HG02973 (cell line): ENCODE data around the gene YBX3.

Experiments
- ATAC-seq: cut with Tn5 transposase; IDR thresholded peaks from one replicate; pipeline ENCODE4 v1.9.1; 2021; ENCODE audit warnings: moderate library complexity; ENCODE audit not compliant: unreplicated experiment

Gene YBX3

DNA sequence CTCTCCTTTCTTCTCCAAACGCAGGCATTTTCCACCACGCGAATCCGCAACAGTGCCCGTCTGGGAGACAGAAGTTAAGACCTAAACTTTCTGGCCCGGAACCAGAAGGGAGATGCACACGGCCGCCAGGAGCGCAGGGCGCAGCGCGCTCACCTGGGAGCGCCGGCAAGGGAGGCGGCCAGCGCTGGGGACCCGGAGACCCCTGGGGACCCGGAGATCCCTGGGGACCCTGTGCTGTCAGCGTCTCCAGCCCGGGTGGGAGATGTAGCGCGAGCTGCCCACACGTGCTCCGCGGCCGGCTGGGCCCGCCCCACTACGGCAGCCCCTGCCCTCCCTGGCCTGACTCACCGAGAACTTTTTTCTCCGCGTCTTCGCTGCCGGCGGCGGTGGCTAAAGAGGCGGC lies 620 bp downstream of the YBX3 start:
- peak; percentile 34 for ATAC-seq

DNA sequence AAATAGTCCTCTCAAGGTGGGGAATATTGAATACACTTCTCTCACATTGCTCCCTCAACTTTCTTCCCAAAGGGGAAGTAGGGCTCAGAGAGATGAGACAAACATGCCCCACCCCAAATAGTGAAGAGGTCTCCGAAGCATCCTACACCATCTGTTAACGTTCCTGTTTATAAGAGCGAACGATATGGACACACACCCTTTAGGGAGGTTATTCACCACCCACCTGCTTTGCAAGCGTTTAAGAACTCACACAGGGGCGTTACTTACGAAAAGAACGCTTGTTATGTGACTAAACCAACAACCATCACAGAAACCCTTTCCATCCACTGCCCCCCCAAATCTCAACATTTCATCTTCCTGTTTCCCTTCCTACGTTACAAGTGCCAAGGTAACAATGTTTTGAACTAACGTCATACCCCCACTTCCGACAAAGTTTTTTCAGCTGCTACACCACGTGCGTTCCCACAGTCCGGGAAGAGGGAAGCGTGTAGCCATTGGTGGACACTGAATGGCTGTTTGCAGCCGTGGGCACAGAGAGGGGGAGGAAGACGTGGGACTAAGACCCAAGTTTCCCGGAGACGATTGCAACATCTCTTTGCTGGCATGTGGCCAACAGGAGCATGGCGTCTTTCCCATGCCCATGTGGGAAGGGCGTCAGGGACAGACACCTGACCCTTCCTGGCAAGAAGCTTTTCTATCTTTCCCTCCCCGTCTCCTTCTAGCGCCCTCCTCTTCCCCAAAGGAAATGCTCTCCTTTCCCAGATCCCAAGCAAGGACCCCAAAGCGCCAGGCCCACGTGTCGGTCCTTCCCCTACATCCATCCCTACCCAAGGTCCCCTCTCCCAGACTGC lies 1.2 kb downstream of the YBX3 start:
- peak; percentile 46 for ATAC-seq

DNA sequence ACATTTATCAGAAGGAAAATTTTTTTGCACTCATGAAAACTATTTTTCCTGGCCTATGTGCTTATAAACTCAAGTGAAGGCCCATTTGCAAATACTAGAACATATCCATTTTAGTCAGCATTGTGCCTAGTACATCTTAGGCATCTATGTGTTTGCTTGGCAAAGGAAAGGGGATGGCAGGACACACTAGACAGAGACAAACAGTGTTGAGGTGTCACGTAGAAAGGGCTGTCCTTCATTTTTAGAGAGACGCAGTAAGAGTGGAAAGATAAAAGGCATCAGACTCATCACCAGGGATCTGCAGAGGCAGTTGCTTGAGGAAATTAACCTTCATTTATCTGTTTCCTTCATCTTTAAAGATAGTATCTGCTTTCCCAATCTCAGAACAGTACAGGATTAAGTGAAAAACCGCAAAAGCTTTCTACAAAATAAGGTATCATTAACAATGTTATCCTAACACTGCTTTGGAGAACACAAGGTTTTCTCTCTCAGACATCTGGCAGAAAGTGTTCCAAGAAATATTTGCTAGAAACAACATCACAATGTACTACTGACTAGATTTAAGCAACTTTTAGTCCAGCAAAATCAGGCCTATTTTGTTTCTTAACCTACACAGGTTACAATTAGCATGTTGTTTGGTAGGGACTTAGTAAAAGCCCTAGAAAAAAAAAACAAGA lies 2.0 kb downstream of the YBX3 start:
- no peak for ATAC-seq

DNA sequence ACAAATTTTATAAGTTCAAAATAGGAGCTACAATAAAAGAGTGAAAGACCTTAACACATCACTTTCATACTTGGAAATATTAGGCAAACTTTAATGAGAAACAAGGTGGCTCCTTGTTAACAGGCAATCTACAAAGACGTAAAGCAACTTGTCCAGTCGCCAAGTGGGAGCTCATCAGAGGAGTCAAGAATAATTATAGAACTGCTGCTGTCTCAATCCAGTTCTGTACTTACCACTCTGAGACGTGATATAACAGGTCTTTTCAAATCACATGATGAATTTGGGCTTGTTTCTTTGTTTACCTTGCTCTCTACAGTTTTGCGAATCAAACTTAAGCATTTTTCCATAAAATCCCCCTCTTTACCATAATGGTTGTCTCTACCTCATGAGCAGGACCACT lies 3.6 kb downstream of the YBX3 start:
- no peak for ATAC-seq

GRCh38 chr12:10718279-10718821 lies 4.8 kb downstream of the YBX3 start:
- ATAC-seq, result no peak

DNA sequence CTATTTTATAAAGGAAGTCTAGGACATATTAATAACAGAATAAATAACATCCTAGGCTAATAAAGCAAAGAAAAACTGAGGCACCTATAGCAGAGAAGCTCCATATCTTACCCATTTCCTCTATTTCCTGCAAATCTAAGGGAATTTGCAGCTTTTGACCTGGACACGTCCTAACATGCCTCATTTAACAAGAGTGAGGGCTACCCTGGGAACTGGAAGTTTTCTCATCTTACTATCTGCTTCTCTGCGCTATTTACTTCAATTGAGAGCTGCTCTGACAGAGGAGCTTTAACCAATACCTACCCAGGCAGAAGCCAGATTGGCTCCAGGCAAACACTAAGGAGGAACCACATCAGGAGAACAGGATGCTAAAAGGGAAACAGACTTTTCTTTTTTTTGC lies 5.7 kb downstream of the YBX3 start:
- ATAC-seq, result no peak

- no peak for ATAC-seq
Observed at GRCh38 chr12:10716704-10717315, 6.3 kb downstream of the YBX3 start.

GRCh38 chr12:10716277-10716676 lies 6.8 kb downstream of the YBX3 start:
- no peak for ATAC-seq

- no peak for ATAC-seq
Observed at GRCh38 chr12:10715491-10715890, 7.6 kb downstream of the YBX3 start.

DNA sequence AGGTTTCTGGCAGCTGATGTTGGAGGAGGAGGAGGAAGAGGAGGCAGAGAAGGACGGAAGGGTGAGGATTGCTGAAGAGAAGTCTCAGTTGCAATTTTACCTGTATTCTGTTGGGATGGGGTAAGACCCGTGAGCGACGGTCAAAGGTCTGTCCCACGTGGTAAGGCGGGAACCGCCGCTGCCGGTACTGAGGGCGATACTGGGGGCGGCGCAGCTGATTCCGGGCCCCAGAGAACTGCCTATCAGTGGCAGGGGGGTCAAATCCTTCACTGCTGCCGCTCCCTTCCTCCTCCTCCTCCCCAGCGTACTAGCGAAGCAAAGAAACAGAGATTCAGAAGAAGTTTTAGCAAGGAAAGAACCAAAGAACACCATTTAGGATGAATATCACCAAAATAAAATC lies 13.3 kb downstream of the YBX3 start:
- ATAC-seq, result no peak

DNA sequence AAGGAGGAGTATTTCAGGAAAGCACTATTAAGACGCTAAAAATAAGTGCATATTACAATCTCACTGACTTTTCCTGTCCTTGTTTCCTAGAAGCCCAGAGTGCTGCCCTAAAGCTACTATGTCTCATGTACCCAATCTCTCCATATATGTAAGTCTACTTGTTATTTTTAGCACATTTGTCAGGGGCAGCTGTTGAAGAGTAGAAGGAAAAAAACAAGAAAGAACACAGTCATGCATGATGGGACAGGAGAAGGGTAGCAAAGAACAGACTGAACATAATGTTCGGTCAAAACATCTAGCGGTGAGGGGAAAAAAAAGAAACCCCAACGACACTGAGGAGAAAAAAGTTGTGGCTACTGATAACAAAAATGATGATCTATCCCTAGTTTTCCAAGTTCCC lies 14.3 kb downstream of the YBX3 start:
- ATAC-seq, result no peak

DNA sequence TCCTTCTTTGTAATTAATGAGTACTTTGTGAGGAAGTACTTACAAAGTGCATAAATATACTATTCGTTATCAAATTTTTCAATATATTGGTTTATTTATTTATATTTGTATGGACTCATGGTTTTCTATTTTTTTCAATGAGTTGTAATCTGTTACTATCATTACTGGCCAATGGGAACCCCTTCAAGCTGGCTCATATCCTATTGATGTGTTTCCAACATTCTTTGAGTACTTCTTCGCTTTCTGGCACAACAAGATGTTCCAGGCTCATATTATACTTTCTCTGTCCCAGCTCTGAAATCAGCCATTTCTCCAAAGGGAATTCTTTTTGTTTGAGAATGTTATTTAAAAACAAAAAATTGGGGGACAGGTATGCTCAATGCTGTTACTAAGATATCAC lies 17.5 kb downstream of the YBX3 start:
- ATAC-seq, result no peak

DNA sequence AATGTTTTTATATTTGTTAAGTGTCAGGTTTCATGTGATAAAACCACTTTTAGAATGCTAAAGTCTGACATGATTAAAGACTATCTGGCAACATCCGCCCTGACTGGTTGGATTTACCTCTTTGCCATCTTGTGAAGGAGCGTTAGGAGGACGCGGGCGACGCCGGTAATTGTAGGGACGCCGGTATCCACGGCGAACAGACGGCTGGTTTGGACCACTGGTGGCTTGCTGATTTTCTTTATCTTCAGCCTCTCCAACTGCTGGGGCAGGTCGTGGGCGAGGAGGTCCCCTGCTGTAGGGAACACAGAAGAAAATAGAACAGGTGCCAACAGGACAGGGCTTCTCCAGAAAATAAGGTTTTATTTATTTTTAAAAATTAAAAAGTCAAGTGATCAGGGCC lies 21.3 kb downstream of the YBX3 start:
- no peak for ATAC-seq

DNA sequence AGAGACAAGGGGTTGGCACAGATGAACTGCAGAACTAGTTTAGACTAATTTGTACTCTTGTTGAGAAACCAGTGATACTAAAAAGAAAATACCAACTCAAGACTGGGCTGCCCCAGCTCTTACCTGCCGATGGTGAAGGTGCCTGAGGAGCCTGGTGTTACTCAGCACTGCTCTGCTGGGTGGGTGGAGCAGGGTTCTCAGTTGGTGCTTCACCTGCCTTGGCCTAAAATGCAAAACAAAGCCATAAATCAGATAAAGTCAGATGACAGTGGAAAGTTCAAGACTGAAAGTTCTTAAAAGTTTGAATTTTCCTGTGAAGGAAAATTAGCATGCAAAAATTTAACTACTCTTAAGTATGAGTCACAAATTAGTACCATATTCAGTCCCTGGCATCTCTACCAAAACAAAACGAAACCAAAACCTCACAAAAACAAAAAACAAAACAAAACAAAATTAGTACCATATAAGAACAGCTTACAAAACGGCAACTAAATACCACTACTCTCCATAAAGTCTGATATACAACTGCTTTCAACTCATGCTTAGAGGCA lies 21.9 kb downstream of the YBX3 start:
- peak; percentile 52 for ATAC-seq

DNA sequence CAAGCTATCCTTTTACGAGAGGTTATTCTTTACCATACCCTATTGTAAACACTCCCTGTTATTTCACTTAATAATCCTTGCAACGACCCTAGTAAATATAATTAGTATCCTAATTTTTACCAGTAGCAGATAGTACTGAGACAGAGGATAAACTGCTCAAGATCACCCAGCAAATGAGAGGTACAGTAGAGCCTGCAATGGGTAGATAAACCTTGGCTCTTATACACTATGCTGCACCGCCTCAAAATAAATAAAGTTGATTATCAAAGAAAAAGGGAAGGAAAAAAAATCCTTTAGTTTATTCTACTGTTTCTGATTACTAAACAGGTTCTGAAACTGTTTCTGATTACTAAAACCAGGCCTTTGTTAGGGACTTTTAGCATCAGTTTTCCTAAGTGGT lies 22.5 kb downstream of the YBX3 start:
- peak; percentile 10 for ATAC-seq

DNA sequence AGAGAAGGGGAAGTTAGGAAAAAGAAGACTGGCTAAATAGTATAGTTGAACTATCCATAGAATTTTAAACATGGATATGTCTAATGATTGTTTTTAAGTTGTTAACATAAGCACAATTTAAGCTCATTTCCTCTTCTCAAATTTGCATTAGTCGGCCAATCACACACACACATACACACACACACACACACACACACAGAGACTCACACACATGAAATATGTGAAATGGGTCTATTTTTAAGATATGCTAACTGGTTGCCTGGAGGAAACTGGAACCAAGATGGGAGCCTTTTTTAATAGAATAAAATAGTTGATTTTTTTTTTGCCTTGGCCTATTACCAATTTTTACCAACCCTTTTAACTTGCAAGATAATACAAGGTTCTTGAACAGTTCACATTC lies 25.3 kb downstream of the YBX3 start:
- ATAC-seq, result no peak

DNA sequence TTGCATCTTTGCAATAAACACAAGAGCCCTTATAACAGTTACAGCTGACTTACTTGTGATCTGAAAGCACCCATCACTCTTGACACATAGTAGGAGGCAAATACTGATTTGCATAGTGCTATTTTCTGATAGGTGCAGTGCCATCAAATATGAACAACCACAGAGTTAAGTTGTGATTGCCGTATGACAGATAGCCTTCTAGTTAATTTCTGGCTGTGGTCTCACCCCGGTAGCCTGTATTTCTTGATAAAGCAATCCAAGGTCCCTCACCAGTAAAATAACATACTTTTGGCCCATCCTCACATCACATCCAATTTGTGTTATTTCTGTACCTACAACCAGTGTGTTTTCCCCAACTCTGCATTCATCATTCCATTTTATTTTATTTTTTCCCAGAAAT lies 26.0 kb downstream of the YBX3 start:
- ATAC-seq, result no peak

- no peak for ATAC-seq
Observed at GRCh38 chr12:10690906-10691305, 32.2 kb downstream of the YBX3 start.

GRCh38 chr12:10689146-10689545 lies 34.0 kb downstream of the YBX3 start:
- ATAC-seq, result no peak

GRCh38 chr12:10688042-10688441 lies 35.1 kb downstream of the YBX3 start:
- no peak for ATAC-seq

DNA sequence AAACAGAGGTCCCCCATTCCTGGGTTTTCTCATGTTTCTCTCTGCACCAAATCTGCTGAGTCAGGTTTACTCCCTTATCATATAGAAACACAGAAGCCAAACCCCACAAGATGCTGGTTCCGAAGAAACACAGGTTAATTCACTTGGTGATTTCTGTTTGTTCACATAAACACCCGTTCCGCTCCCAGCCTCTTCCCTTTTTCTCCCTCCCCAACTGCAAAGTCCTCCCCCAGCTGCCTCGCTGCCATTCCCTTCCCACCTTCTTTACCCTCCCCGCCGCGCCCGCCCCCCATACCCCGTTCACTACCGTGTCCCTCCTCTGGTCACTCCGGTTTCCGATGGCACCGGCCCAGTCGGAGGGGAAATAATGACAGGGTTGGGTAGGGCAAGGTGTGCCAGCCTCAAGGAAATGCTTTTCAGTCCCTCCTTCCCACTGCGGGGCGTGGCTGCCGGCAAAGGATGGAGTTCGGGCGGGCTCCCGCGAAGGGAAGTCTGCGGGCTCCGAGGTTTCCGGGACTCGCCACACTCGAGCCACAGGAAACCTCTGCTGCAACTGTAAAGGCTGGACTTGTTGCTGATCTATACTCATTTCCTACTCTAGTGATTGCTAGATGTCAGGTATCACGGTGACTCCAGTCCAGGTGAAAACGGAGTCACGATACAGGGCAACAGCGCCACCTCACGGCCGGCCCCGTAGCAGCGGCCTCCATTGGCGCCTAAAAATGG lies 49.3 kb downstream of the YBX3 start, which contains the start of gene STYK1:
Gene STYK1 (minus strand): TSS at position 394 of the 726 bp plus-strand sequence. CDS start 39,434 bp downstream, outside the sequence.
- ATAC-seq, result no peak
